ENCODE data around the gene RPRML. TPM values are rescaled to one million over a fixed set of nuclear protein-coding genes. Genes with fewer than 3 reads are reported as not detected.
"Not testable (repeated sequence)": the region's sequence is repeated elsewhere in the genome, so short reads cannot be mapped to it uniquely, and the experiment has no call there.

The RPRML gene
- total RNA-seq, 2 experiments from 2014 or later = not detected

DNA sequence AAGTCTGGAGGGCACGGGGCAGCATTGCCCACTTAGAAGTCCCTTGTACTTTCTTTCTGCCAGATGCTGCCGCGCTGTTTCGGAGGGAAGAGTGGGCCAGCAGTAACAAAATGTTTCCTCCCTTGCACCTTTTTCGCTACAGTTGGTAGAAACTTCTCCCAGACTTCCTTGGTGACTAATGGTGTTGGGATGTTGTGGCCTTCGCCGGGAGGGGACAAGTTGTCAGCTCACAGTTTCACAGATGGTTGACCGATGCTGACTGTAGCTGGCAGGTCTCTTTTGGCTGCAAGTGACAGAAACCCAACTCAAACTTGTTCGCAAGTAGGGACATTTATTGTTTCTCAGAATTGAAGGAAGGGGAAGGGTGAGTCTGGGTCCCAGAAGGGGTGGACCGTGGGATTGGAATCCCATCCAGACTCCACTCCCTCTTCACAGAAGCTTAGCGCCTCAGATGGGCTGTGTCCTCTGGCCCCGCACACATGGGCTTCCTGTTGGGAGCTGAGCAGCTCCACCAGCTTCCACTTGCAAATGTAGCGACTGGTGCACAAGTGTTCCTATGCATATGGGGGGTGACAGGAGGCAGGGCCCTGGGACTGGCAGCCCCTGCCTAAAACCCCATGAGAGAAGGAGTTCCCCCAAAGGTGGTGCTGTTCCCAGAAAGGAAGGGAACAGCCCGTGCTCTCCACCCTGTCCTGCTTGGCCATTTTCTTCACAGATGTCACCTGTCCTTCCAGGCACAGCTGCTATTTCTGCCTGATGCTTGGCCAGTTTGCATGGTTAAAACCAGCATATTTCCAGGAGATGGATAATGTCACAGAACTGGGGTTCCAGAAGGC lies 30.9 kb upstream of the RPRML start:
- Mint-ChIP-seq H3K4me1 (ENCODE audit: low read depth) (peaks cover 10% of the 10 kb centered on the region), H3K4me3 (no peak overlapping the region), H3K9me3 (no peaks in the 10 kb centered on the region), H3K27me3 (no peaks in the 10 kb centered on the region), H3K27ac (no peak overlapping the region), H3K36me3 (ENCODE audit: low read depth) (no peaks in the 10 kb centered on the region)
- ChIA-PET CTCF (interaction anchor here (1.0 kb wide), 1 partner anchor 9 kb away, joined by 3 read pairs; no protein-coding TSS in a partner anchor), POLR2A (no interaction called here)
- H3K27ac ChIP-seq (ENCODE audit: low read depth in 1 of 2, low read length in 2 of 2) = no peak overlapping the region
- H3K4me1 ChIP-seq (ENCODE audit: insufficient read depth, low read length) = no peaks in the 10 kb centered on the region
- H3K27me3 ChIP-seq (ENCODE audit: control insufficient read depth in 1 of 2, insufficient read depth in 2 of 2, low read length in 2 of 2) = no peaks in the 10 kb centered on the region
- H3K9me3 ChIP-seq (ENCODE audit: control insufficient read depth in 1 of 2, insufficient read depth in 1 of 2, low read length in 2 of 2) = no peaks in the 10 kb centered on the region
- no peak for TF ChIP-seq CTCF (IDR thresholded peaks at IDR 0.05)
- no peaks in the 10 kb centered on the region for H3K36me3 ChIP-seq (ENCODE audit: insufficient read depth, low read length)
- ATAC-seq (ENCODE audit: poor library complexity) = no peak
- DNase-seq = no peak
- intact Hi-C loops (cut with DNase I, micrococcal nuclease) = no loop called here
- H3K4me3 ChIP-seq (ENCODE audit: low read length) = no peak overlapping the region

- Histone ChIP-seq H3K4me1 (ENCODE audit: insufficient read depth, low read length) (peaks cover 3% of the 10 kb centered on the region), H3K27ac (ENCODE audit: low read depth in 1 of 2, low read length in 2 of 2) (no peak overlapping the region), H3K4me3 (ENCODE audit: low read length) (no peak overlapping the region), H3K36me3 (ENCODE audit: insufficient read depth, low read length) (no peaks in the 10 kb centered on the region), H3K27me3 (ENCODE audit: control insufficient read depth in 1 of 2, insufficient read depth in 2 of 2, low read length in 2 of 2) (no peaks in the 10 kb centered on the region), H3K9me3 (ENCODE audit: control insufficient read depth in 1 of 2, insufficient read depth in 1 of 2, low read length in 2 of 2) (no peaks in the 10 kb centered on the region)
- TF ChIP-seq CTCF (IDR thresholded peaks at IDR 0.05) = no peak
- ATAC-seq (ENCODE audit: poor library complexity) = no peak
- Mint-ChIP-seq H3K36me3 (ENCODE audit: low read depth) (no peaks in the 10 kb centered on the region), H3K9me3 (no peaks in the 10 kb centered on the region), H3K27me3 (no peaks in the 10 kb centered on the region), H3K4me1 (ENCODE audit: low read depth) (no peaks in the 10 kb centered on the region), H3K27ac (no peak overlapping the region), H3K4me3 (no peak overlapping the region)
- POLR2A ChIA-PET = no interaction called here
- intact Hi-C loops (cut with DNase I, micrococcal nuclease) = loop anchor here in 1 of 2 experiments (5.0 kb wide), 1 partner anchor 163 kb away; no protein-coding TSS in a partner anchor
- no peak for DNase-seq
- CTCF ChIA-PET = interaction anchor here (0.6 kb wide), 1 partner anchor 72 kb away, joined by 3 read pairs; no protein-coding TSS in a partner anchor
These were observed 25.9 kb upstream of the RPRML start for GRCh38 chr17:47004906-47005305.

DNA sequence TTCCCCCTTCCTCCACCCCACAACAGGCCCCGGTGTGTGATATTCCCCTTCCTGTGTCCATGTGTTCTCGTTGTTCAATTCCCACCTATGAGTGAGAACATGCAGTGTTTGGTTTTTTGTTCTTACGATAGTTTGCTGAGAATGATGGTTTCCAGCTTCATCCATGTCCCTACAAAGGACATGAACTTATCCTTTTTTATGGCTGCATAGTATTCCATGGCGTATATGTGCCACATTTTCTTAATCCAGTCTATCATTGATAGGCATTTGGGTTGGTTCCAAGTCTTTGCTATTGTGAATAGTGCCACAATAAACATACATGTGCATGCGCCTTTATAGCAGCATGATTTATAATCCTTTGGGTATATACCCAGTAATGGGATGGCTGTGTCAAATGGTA lies 24.8 kb upstream of the RPRML start:
- intact Hi-C loops (cut with DNase I, micrococcal nuclease) = loop anchor here in 1 of 2 experiments (5.0 kb wide), 1 partner anchor 162 kb away; no protein-coding TSS in a partner anchor
- H3K27me3 ChIP-seq (ENCODE audit: control insufficient read depth in 1 of 2, insufficient read depth in 2 of 2, low read length in 2 of 2); H3K4me3 Mint-ChIP-seq; ATAC-seq (ENCODE audit: poor library complexity); DNase-seq; H3K36me3 ChIP-seq (ENCODE audit: insufficient read depth, low read length); H3K4me1 ChIP-seq (ENCODE audit: insufficient read depth, low read length); H3K9me3 ChIP-seq (ENCODE audit: control insufficient read depth in 1 of 2, insufficient read depth in 1 of 2, low read length in 2 of 2); H3K4me3 ChIP-seq (ENCODE audit: low read length); H3K27ac Mint-ChIP-seq; H3K9me3 Mint-ChIP-seq; CTCF ChIA-PET; H3K36me3 Mint-ChIP-seq (ENCODE audit: low read depth); H3K27ac ChIP-seq (ENCODE audit: low read depth in 1 of 2, low read length in 2 of 2); H3K4me1 Mint-ChIP-seq (ENCODE audit: low read depth); H3K27me3 Mint-ChIP-seq; POLR2A ChIA-PET: not testable (repeated sequence)

Measured in CD4-positive, alpha-beta T cell (primary cell).